Hepatocyte (in vitro differentiated cells): Measurements from ENCODE around the gene TBX10.

ENCODE experiments used
- EZH2 ChIP-seq: fragments of 200-600 bp; sonication (generic); IDR thresholded peaks from 2 replicates; pipeline ENCODE4 v1.6.1; 2016; ENCODE audit warnings: antibody characterized with exemption, mild to moderate bottlenecking, borderline replicate concordance
- EZH2phosphoT487 ChIP-seq: fragments of 200-600 bp; sonication (generic); IDR thresholded peaks from one replicate; pipeline ENCODE4 v1.6.1; 2018; ENCODE audit warnings: antibody characterized with exemption, mild to moderate bottlenecking, low read depth, moderate library complexity; ENCODE audit not compliant: unreplicated experiment, severe bottlenecking
- TF ChIP-seq, protein P1 (sequence below): fragments of 200-600 bp; sonication (generic); IDR thresholded peaks from 2 replicates; pipeline ENCODE4 v1.5.1; 2016; ENCODE audit warnings: antibody characterized with exemption, mild to moderate bottlenecking; ENCODE audit not compliant: poor library complexity

- TF ChIP-seq, protein P1, sequence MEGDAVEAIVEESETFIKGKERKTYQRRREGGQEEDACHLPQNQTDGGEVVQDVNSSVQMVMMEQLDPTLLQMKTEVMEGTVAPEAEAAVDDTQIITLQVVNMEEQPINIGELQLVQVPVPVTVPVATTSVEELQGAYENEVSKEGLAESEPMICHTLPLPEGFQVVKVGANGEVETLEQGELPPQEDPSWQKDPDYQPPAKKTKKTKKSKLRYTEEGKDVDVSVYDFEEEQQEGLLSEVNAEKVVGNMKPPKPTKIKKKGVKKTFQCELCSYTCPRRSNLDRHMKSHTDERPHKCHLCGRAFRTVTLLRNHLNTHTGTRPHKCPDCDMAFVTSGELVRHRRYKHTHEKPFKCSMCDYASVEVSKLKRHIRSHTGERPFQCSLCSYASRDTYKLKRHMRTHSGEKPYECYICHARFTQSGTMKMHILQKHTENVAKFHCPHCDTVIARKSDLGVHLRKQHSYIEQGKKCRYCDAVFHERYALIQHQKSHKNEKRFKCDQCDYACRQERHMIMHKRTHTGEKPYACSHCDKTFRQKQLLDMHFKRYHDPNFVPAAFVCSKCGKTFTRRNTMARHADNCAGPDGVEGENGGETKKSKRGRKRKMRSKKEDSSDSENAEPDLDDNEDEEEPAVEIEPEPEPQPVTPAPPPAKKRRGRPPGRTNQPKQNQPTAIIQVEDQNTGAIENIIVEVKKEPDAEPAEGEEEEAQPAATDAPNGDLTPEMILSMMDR = no peak
- TF ChIP-seq EZH2 = no peak
- no peak for TF ChIP-seq EZH2phosphoT487
Measured at GRCh38 chr11:67670316-67671210, 31.0 kb upstream of the TBX10 start.
